Neural crest cell (in vitro differentiated cells): Measurements from ENCODE around the gene GABRG3. TPM values are rescaled to one million over a fixed set of nuclear protein-coding genes. Genes with fewer than 3 reads are reported as not detected.

Experiments
- DNase-seq: peaks from one replicate; pipeline ENCODE4 v3.0.0; 2021; ENCODE audit warnings: low read depth, mixed read lengths, low spot score
- H3K27ac Mint-ChIP-seq: one replicate; pipeline ENCODE4 v1.8.0; 2021; ENCODE audit warnings: mild to moderate bottlenecking, mixed read lengths; ENCODE audit not compliant: unreplicated experiment
- H3K27me3 Mint-ChIP-seq: 2 replicates; pipeline ENCODE4 v1.8.0; 2021; ENCODE audit warnings: low read depth, mild to moderate bottlenecking, mixed read lengths
- H3K36me3 Mint-ChIP-seq: 2 replicates; pipeline ENCODE4 v1.8.0; 2021; ENCODE audit warnings: low read depth, mild to moderate bottlenecking, mixed read lengths
- H3K4me1 Mint-ChIP-seq: 2 replicates; pipeline ENCODE4 v1.8.0; 2021; ENCODE audit warnings: mixed read lengths
- H3K4me3 Mint-ChIP-seq: one replicate; pipeline ENCODE4 v1.8.0; 2021; ENCODE audit warnings: mild to moderate bottlenecking, mixed read lengths
- H3K9me3 Mint-ChIP-seq: 2 replicates; pipeline ENCODE4 v1.8.0; 2021; ENCODE audit warnings: mixed read lengths
- CTCF ChIP-seq: fragments of 200-600 bp; sonication (generic); conservative IDR thresholded peaks from 2 replicates; pipeline ENCODE4 v1.5.0; 2021; ENCODE audit warnings: antibody characterized with exemption, mild to moderate bottlenecking
- total RNA-seq: library from RNA; stranded (reverse); gene quantifications from 2 replicates; pipeline ENCODE4 v1.2.1, GENCODE V29; 2021

Gene GABRG3
- total RNA-seq, 1 donor from 2014 or later, result 4.5 TPM

GRCh38 chr15:27589260-27589659 lies 618.3 kb downstream of the GABRG3 start:
- Mint-ChIP-seq H3K27me3 (peaks cover 34% of the 10 kb centered on the region), H3K4me1 (no peaks in the 10 kb centered on the region), H3K27ac (no peak overlapping the region), H3K9me3 (no peaks in the 10 kb centered on the region), H3K4me3 (no peak overlapping the region), H3K36me3 (no peaks in the 10 kb centered on the region)
- TF ChIP-seq CTCF, result no peak
- DNase-seq, result no peak

GRCh38 chr15:27589782-27590181 lies 618.8 kb downstream of the GABRG3 start:
- Mint-ChIP-seq H3K27ac (no peak overlapping the region), H3K36me3 (no peaks in the 10 kb centered on the region), H3K4me1 (no peaks in the 10 kb centered on the region), H3K4me3 (no peak overlapping the region), H3K9me3 (no peaks in the 10 kb centered on the region), H3K27me3 (peaks cover 34% of the 10 kb centered on the region)
- TF ChIP-seq CTCF, result no peak
- no peak for DNase-seq

Other genes with a start within 250 kb of the GABRG3 start
- 19.8 and 23.7 TPM in 2 replicates for gene GABRB3, start 198.1 kb upstream of the GABRG3 start, total RNA-seq
- 0.54 and 0.61 TPM in 2 replicates for gene GABRA5, start 104.1 kb upstream of the GABRG3 start, total RNA-seq